Astrocyte of the cerebellum (primary cell): ENCODE data around the gene CLDN22.

Experiments used
- DNase-seq: peaks from one replicate; pipeline ENCODE4 v3.0.0-alpha.2; 2011; ENCODE audit warnings: low read depth
- H3K4me3 ChIP-seq: 2 replicates; pipeline ENCODE4 v1.5.1; 2011; ENCODE audit warnings: mild to moderate bottlenecking, low read depth, low read length, moderate library complexity
- in situ Hi-C: cut with HindIII; loops from 2 replicates; pipeline ENCODE4 v1.10.0; 2017; ENCODE audit warnings: low sequenced_read_pairs
- TF ChIP-seq, protein P1 (sequence below): IDR thresholded peaks from 2 replicates; pipeline ENCODE4 v1.5.1; 2012; ENCODE audit warnings: low read length, low read depth, moderate library complexity, mild to moderate bottlenecking; ENCODE audit errors: missing control alignments

CLDN22 gene

DNA sequence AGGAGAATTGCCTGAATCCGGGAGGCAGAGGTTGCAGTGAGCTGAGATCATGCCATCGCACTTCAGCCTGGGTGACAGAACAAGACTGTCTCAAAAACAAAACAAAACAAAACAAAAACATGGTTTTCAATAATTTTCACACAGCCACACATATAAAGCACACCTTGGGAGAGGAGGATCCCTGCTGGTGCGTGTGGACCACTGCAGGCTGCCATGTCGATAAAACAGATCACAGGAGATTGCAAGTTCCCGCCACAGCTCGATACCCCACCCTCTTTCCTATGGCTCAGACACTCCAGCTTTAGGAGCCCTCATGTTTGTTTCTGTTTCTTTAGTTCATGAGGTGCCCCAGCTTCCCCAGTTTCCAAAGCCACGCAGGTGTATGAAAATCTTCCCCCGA lies 33.5 kb upstream of the CLDN22 start:
- DNase-seq, result no peak
- in situ Hi-C loops, result no loop called here

DNA sequence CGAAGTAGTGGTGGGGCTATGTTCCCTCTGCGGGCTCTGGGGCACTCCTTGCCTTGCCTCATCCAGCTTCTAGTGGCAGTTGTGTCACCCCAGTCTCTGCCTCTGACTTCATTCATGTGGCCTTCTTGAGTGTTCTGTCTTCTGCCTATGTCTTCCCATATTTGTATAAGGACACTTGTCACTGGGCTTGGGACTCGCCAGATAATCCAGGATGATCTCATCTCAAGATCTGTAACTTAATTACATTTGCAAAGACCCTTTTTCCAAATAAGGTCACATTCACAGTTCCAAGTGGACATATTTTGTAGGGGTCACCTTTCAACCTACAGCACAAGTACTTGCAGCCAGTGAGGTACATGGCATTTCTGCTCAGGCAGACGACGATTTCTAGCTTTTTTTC lies 32.5 kb upstream of the CLDN22 start:
- TF ChIP-seq, protein P1, sequence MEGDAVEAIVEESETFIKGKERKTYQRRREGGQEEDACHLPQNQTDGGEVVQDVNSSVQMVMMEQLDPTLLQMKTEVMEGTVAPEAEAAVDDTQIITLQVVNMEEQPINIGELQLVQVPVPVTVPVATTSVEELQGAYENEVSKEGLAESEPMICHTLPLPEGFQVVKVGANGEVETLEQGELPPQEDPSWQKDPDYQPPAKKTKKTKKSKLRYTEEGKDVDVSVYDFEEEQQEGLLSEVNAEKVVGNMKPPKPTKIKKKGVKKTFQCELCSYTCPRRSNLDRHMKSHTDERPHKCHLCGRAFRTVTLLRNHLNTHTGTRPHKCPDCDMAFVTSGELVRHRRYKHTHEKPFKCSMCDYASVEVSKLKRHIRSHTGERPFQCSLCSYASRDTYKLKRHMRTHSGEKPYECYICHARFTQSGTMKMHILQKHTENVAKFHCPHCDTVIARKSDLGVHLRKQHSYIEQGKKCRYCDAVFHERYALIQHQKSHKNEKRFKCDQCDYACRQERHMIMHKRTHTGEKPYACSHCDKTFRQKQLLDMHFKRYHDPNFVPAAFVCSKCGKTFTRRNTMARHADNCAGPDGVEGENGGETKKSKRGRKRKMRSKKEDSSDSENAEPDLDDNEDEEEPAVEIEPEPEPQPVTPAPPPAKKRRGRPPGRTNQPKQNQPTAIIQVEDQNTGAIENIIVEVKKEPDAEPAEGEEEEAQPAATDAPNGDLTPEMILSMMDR, result no peak
- in situ Hi-C loops, result no loop called here
- H3K4me3 ChIP-seq, result no peak overlapping the region
- no peak for DNase-seq

More for the DNA sequence above, 33.5 kb upstream of the CLDN22 start:
- TF ChIP-seq, protein P1, result no peak
- no peak overlapping the region for H3K4me3 ChIP-seq

DNA sequence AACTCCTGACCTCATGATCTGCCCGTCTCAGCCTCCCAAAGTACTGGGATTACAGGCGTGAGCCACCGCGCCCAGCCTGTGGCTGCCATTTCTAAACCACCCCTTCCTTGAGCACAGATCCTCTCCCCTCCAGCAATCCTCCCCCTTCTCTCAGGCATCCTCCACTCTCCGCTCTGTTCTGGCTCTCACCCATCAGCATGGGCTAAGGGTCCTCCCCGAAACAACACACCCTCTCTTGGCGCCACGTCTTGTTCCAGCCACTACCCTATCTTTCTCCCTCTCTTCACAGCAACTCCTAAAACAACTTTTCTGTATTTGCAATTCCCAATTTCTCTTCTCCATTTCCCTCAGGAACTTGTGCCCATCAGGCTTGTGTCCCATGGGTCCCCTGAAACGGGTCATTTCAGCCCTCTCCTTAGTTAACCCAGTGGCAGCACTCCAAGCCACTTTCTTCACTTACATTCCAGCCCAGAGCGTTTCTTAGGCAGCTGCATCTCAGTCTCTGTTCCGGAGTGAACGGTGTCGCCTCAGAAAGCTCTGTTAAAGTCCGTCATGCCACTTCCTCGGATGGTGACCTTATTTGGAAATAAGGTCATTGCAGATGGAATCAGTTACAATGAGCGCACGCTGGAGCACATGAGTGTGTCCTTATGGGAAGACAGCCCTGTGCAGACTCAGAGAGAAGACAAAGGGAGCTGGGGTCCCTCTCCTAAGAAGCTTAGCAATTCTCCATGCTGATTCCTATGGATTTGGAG lies 30.4 kb upstream of the CLDN22 start:
- in situ Hi-C loops, result no loop called here
- no peak for DNase-seq
- TF ChIP-seq, protein P1, result no peak
- H3K4me3 ChIP-seq, result no peak overlapping the region

DNA sequence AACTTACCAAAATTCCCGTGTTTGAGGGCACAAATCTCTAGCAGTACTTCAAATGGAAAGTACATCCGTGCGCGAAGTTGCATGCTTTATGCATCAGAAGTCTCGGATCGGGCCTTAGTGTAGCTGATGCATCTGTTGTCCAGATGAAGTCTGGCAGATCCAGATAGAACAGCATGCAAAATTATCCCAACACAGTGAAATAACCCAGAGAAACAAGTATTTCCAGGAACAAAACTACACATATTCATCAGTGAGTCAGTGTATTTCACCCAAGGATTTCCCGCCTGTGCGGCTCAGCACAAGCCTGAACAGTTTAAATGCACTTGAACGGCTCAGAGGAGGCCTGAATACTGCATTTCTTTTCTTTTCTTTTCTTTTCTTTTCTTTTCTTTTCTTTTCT lies 29.6 kb upstream of the CLDN22 start:
- in situ Hi-C loops, result no loop called here
- no peak for DNase-seq
- TF ChIP-seq, protein P1, result no peak
- H3K4me3 ChIP-seq, result no peak overlapping the region

DNA sequence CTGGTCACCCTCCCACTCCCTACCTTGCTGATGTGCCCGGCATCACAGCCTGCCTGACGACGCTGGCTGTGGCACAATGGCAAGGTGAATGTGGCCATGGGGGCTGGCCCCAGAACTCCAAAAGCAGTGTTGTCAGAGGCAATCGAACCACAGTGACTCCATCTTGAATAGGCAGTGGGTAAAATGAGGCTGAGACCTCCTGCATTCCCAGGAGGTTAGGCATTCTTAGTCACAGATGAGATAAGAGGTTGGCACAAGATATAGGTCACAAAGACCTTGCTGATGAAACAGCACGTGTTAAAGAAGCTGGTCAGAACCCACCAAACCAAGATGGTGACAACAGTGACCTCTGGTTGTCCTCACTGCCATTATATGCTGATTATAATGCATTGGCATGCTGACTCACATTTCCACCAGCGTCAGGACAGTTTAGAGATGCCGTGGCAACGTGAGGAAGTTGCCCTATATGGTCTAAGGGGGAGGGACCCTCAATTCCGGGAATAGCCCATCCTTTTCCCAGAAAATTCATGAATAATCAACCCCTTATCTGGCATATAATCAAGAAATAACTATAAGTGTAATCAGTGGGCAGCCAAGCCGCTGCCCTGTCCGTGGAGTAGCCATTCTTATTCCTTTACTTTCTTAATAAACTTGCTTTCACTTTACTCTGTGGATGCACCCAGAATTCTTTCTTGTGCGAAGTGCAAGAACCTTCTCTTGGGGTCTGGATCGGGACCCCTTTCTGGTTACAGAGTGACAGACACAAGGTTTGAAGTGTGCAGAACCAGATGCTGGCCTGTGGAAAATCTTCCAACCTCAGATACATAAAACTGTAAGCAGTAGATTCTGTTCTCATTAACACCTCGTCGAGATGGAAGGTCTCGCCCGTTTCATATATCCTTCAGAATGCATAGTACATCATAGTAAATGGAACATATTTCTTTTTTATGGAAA lies 28.9 kb upstream of the CLDN22 start:
- in situ Hi-C loops, result no loop called here
- H3K4me3 ChIP-seq, result no peak overlapping the region
- TF ChIP-seq, protein P1, result no peak
- peak; percentile 54 for DNase-seq

DNA sequence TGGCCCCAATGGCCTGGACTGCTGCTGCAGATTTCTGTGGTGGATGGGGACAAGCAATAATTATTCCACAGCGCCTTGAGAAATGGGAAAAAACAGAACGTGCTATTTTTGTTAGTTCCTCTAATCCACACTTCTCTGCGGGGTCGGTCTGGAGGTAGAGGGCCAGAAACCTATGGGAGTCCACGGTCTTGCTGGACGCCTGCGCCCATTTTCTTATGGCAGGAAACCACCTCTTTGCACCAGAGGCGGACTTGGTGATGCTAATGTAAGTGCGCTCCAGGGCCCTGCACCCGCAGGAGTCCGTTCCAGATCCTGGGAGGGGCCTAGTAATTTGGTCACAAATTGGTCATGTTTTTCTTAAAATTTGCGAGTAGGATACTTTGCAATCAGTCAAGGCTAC lies 28.1 kb upstream of the CLDN22 start:
- TF ChIP-seq, protein P1, result no peak
- in situ Hi-C loops, result no loop called here
- H3K4me3 ChIP-seq, result no peak overlapping the region
- DNase-seq, result no peak
